Heart right ventricle (tissue), 16 donors: ENCODE results near the gene FAM120A. TPM values are rescaled to one million over a fixed set of nuclear protein-coding genes. Genes with fewer than 3 reads are reported as not detected.
A peak's percentile ranks its signal among the peaks of the same experiment; 100 is the strongest.

Experiments used
- ATAC-seq, 8 donors: fragments of 200-7000 bp; cut with Tn5 transposase; one replicate each; pipeline ENCODE4 v1.9.1; 2020; ENCODE audit warnings: mild to moderate bottlenecking in 8 of 8, moderate library complexity in 8 of 8, moderate number of reproducible peaks in 1 of 8
- DNase-seq, 2 donors: peaks; one replicate each; pipeline ENCODE4 v3.0.0-alpha.2; 2020
- H3K27ac ChIP-seq, 10 donors: fragments of 200-600 bp; sonication (generic) in 2 of 10; one replicate each; pipeline versions ENCODE4 v1.5.0 to v1.8.0; 2020 to 2022; ENCODE audit warnings: mild to moderate bottlenecking in 3 of 10
- H3K27me3 ChIP-seq, 7 donors: fragments of 200-600 bp; one replicate each; pipeline ENCODE4 v1.8.0; 2021 to 2022; ENCODE audit warnings: mild to moderate bottlenecking in 2 of 7
- H3K36me3 ChIP-seq, 9 donors: fragments of 200-600 bp; sonication (generic) in 1 of 9; one replicate each; pipeline versions ENCODE4 v1.5.0 to v1.8.0; 2020 to 2022; ENCODE audit warnings: mild to moderate bottlenecking in 2 of 9
- H3K4me1 ChIP-seq, 9 donors: fragments of 200-600 bp; sonication (generic) in 1 of 9; one replicate each; pipeline versions ENCODE4 v1.5.0 to v1.8.0; 2020 to 2022; ENCODE audit warnings: mild to moderate bottlenecking in 4 of 9
- H3K4me3 ChIP-seq, 10 donors: fragments of 200-600 bp; sonication (generic) in 2 of 10; one replicate each; pipeline versions ENCODE4 v1.5.0 to v1.8.0; 2020 to 2022; ENCODE audit warnings: mild to moderate bottlenecking in 7 of 10, moderate library complexity in 2 of 10
- H3K9me3 ChIP-seq, 11 donors: fragments of 200-600 bp in 10 of 11; sonication (generic) in 2 of 11; one replicate each; pipeline versions ENCODE4 v1.5.0 to v1.8.0; 2013 to 2022; ENCODE audit warnings: mild to moderate bottlenecking in 2 of 11, control low read depth in 1 of 11, moderate library complexity in 1 of 11
- WGBS, 2 donors: extraction: QIAGEN DNeasy Blood & Tissue Kit; methylation state at CpG; one replicate each; pipeline ENCODE4 v1.1.7; 2013; ENCODE audit warnings: inconsistent platforms in 1 of 2; 5-methylcytosine and 5-hydroxymethylcytosine counted together
- intact Hi-C, 10 donors: fragments of 100-400 bp; cut with DNase I; formaldehyde crosslinking; loops; one replicate each; pipeline versions ENCODE4 v1.11.1 to v1.14.2; 2022
- polyA plus RNA-seq, 2 donors: library from polyadenylated mRNA; stranded (reverse); fragments of 200-250 nt; gene quantifications; one replicate each; pipeline ENCODE4 v1.2.3, GENCODE V29; 2013
- total RNA-seq, 10 donors: library from RNA; stranded (reverse); fragmentation: NEBNext Ultra II Directional in 3 of 10; extraction: Animal tissue kit (Norgen Biotek cat#: 25700) in 3 of 10; gene quantifications; one replicate each; pipeline versions ENCODE4 v1.2.1 to v1.2.4, GENCODE V29; 2021 to 2023
- TF ChIP-seq, protein P1 (sequence below), 9 donors: fragments of 200-600 bp; sonication (generic) in 2 of 9; IDR thresholded peaks; one replicate each; pipeline versions ENCODE4 v1.5.0 to v1.8.0; 2021 to 2022; ENCODE audit warnings: antibody characterized with exemption in 9 of 9, mild to moderate bottlenecking in 5 of 9, moderate library complexity in 1 of 9
- donor health status: Arrhythmogenic right ventricular cardiomyopathy.
- donor health status: ischemic (EF 13 %, LVEDD 7.1; RV severe dilation, severe dysfunction).
- donor health status: healthy with polysubstance abuse.
- donor health status: DM: no; HTN: yes; CAD: no.
- donor health status: DM: no; HTN: no; CAD: no.
- donor health status: ischemic (EF 25% LVEDD 6.9; RV normal size, moderate dysfunction).
- donor health status: ischemic (EF 25% LVEDD 5.7; RV mildly dilated, moderate dysfunction).
- donor health status: healthy.
- donor health status: DM: yes; HTN: yes; CAD: no.
- donor health status: Ischemic cardiomyopathy.
- donor health status: ischemic (EF 35%, LVEDD 5.7; RV mildly dilated, moderate dysfunction).
- donor health status: nonischemic (EF 11% LVEDD 7.7; RV severe dilation, severe dysfunction).
- donor health status: DM: yes; HTN: yes; CAD: no.
- donor health status: PGD.
- donor health status: ischemic (EF 29% LVEDD 5.4; RV normal size, mild dysfunction).
- donor health status: nonischemic (EF 23%, LVEDD 6.1; RV moderate dilation, normal function).

The FAM120A gene
- total and polyA plus RNA-seq, 12 donors: 42.2 to 126 (median 104) TPM

DNA sequence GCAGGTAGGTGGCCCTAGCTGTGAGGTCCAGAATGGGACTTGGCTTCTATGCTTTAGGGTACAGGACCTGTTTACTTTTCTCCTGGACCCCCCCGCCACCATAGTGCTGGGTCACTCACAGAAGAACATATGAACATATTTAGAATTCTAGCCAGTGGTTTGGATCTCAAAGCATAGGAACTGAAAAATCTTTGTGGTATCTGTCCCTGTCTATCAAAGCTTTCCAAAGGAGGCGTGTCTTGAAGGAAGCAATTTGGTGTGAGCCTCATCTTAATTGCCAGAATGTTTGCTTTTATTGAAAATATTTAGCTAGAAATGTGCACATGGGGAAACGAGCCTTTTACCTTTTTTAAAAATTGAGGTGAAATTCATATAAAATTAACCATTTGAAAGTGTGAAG lies 131.1 kb downstream of the FAM120A start:
- H3K9me3 ChIP-seq: peaks cover 0 to 11% (median 0%) of the 10 kb centered on the region in 11 donors
- no peak for ATAC-seq
- no peaks in the 10 kb centered on the region for H3K27me3 ChIP-seq
- peak overlapping the region in 3 of 10 donors; percentile 24 to 69 (median 49) for H3K27ac ChIP-seq
- H3K4me1 ChIP-seq: peaks cover 21 to 79% (median 66%) of the 10 kb centered on the region in 9 donors
- DNase-seq: no peak
- H3K36me3 ChIP-seq: no peaks in the 10 kb centered on the region
- no peak overlapping the region for H3K4me3 ChIP-seq
- intact Hi-C loops: no loop called here
- TF ChIP-seq, protein P1, sequence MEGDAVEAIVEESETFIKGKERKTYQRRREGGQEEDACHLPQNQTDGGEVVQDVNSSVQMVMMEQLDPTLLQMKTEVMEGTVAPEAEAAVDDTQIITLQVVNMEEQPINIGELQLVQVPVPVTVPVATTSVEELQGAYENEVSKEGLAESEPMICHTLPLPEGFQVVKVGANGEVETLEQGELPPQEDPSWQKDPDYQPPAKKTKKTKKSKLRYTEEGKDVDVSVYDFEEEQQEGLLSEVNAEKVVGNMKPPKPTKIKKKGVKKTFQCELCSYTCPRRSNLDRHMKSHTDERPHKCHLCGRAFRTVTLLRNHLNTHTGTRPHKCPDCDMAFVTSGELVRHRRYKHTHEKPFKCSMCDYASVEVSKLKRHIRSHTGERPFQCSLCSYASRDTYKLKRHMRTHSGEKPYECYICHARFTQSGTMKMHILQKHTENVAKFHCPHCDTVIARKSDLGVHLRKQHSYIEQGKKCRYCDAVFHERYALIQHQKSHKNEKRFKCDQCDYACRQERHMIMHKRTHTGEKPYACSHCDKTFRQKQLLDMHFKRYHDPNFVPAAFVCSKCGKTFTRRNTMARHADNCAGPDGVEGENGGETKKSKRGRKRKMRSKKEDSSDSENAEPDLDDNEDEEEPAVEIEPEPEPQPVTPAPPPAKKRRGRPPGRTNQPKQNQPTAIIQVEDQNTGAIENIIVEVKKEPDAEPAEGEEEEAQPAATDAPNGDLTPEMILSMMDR (IDR thresholded peaks at IDR 0.05): no peak
- WGBS, 2 donors: 82 to 90% methylated on average over 3 of the region's 3 CpGs

DNA sequence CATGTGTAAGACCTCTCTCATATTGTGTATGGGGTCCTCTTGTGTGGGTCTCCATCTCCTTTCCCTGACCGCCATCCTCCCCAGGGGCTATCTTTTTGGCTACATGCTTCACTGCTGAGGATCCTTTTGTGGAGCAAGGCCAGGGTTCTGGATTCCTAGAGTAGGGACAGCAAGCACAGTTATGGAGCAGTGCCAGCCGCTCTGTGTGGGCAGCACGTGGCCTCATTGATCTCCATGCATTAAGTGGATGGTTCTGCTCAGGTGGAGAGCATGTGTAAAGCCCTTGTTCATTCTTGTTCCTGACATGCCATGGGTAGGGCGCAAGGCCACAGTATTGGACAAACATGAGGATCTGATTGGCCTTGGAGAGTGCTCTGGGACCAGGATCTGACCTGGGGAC lies 133.8 kb downstream of the FAM120A start:
- H3K36me3 ChIP-seq: no peaks in the 10 kb centered on the region
- DNase-seq (no peak), ATAC-seq (no peak)
- H3K9me3 ChIP-seq: peaks cover 0 to 11% (median 0%) of the 10 kb centered on the region in 11 donors
- TF ChIP-seq, protein P1 (IDR thresholded peaks at IDR 0.05): no peak
- no peak overlapping the region for H3K4me3 ChIP-seq
- no peaks in the 10 kb centered on the region for H3K27me3 ChIP-seq
- 93 to 97% methylated on average over 4 of the region's 4 CpGs for WGBS, 2 donors
- intact Hi-C loops: no loop called here
- H3K27ac ChIP-seq: no peak overlapping the region
- H3K4me1 ChIP-seq: peaks cover 24 to 79% (median 62%) of the 10 kb centered on the region in 9 donors

DNA sequence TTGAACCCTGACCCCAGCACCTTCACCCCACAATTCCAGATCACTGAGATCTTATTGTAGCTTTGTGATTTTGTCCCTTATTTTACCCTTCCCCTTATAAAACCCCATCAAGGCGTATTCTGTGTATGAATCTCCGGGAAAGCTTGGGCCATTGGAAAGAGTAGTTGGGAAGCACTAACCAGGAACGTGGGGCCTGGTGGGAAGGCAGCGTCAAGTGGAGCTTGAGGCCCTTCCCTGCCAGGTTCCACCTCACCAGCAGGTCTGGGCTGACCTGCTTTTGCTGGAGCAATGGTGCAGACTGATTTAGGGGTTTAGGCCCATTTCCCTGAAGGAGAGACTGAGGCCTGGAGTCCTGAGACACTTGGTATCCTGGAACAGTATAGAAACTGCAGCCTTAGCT lies 134.2 kb downstream of the FAM120A start:
- TF ChIP-seq, protein P1 (IDR thresholded peaks at IDR 0.05): no peak
- Histone ChIP-seq H3K27ac (no peak overlapping the region), H3K27me3 (no peaks in the 10 kb centered on the region), H3K4me1 (peaks cover 24 to 79% (median 60%) of the 10 kb centered on the region in 9 donors), H3K9me3 (peaks cover 0 to 11% (median 0%) of the 10 kb centered on the region in 11 donors), H3K4me3 (no peak overlapping the region), H3K36me3 (no peaks in the 10 kb centered on the region)
- intact Hi-C loops: no loop called here
- DNase-seq (no peak), ATAC-seq (no peak)
- 98% methylated on average over 4 of the region's 4 CpGs for WGBS, 2 donors

DNA sequence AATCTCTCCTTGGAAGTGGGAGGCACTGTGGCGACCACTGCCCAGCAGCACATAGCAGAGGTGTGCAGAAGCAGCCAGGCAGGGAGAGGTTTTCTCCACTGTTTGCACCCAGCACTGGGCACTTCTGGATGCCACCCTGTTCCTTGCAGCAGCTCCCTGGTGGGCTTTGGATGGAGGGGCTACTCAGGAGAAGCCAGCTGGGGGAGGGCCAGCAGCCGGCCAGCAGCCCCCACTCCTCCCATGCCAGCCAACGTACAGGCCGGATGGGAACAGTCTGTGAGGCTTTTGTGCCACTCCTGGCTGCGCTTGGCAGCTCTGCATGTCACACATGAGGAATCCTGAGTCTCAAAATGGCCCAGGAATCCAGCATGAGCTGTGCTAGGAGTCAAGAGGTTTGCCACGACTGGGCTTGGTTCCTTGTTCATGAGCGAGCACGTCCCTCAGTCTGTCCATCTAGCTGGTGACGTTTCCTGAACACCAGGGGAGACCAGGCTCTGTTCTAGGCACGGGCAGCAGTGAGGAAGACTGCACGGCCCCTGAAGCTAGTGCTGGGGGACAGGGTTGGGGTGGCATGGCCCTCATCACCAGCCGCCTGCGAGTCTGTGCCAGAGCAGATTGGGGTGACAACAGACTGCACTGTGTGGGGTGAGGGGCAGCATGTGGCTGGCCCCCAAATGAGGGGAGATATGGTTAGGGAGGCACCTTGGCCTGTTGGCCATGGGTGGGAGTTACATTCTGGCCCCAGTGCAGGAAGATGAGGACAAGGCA lies 135.0 kb downstream of the FAM120A start:
- 67 to 75% methylated on average over 13 of the region's 13 CpGs for WGBS, 2 donors
- intact Hi-C loops: no loop called here
- H3K4me3 ChIP-seq: no peak overlapping the region

More for the DNA sequence above, 135.0 kb downstream of the FAM120A start:
- no peaks in the 10 kb centered on the region for H3K36me3 ChIP-seq
- DNase-seq (no peak), ATAC-seq (peak in 7 of 8 donors; percentile 27 to 86 (median 61))
- TF ChIP-seq, protein P1 (IDR thresholded peaks at IDR 0.05): no peak
- peaks cover 20 to 79% (median 58%) of the 10 kb centered on the region in 9 donors for H3K4me1 ChIP-seq
- H3K27me3 ChIP-seq: no peaks in the 10 kb centered on the region
- peaks cover 0 to 11% (median 0%) of the 10 kb centered on the region in 11 donors for H3K9me3 ChIP-seq
- peak overlapping the region in 2 of 10 donors; percentile 12 to 16 for H3K27ac ChIP-seq
